Stimulated activated CD8-positive, alpha-beta memory T cell treated with anti-CD3 and anti-CD28 coated beads, Interleukin-2, amount 100 ng/mL, for 1 hour (primary cell): ENCODE results near the gene TSPAN31.

Experiments used
- DNase-seq, 2 donors: peaks; one replicate each; pipeline ENCODE4 v3.0.0-alpha.2; 2020; ENCODE audit warnings: low read depth in 2 of 2

Gene TSPAN31

DNA sequence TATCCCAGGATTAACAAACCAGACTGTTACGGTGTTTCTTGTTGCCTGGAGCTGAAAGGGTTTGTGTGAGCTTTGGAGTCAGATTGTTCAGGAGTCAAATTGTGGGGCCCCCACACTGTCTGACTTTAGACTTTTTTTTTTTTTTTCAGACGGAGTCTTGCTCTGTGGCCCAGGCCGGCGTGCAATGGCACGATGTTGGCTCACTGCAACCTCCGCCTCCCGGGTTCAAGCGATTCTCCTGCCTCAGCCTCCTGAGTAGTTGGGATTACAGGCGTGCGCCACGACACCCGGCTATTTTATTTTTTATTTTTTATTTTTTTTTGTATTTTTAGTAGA, 38.6 kb downstream of the TSPAN31 start:
- DNase-seq, result no peak

DNA sequence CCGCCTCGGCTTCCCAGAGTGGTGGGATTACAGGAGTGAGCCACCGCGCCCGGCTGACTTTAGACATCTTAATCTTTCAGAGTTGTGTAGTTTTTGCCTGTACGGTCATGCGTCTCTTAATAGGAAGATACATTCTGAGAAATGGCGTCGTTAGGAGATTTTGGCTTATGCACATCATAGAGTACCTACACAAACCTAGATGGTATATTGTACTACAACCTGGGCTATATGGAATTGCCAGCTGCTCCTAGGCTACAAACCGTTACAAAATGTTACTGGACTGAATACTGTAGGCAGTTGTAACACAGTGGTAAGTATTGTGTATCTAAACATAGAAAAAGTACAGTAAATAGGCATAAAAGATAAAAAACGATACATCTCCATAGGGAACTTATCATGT, 39.0 kb downstream of the TSPAN31 start:
- no peak for DNase-seq

DNA sequence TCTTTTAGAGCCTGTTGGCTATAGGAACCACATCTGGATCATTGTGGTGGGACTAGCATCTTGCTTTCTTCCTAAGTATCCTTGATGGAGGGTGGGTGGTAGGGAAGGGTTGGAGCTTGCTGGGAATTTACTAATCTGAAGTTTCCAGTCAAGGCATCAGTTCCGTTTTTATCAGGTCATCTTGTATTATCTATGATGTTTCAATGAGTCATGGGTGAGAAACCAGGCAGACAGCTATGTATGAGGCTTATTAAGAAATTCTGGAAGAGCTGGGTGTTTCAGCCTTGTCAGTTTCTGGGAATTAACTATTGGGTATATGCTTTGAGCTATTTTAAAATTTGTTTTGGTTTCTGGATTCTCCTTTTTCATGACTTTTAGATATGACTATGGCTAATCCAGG, 49.1 kb downstream of the TSPAN31 start:
- no peak for DNase-seq

DNA sequence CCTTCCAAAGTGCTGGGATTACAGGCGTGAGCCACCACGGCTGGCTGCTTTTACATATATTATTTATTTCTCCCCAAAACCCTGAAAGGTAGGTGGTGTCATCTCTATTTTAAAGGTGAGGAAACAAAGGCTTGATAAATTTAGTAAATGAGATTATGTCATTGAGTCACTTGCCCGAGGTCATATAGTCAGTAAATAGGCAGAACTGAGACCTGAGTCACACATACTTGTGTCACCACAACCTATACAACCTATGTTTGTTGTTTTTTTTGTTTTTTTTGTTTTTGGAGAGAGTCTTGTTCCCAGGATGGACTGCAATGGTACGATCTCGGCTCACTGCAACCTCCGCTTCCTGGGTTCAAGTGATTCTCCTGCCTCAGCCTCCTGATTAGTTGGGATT, 50.5 kb downstream of the TSPAN31 start:
- no peak for DNase-seq

- DNase-seq, result no peak
These were observed 52.2 kb downstream of the TSPAN31 start for GRCh38 chr12:57796996-57797395.

DNA sequence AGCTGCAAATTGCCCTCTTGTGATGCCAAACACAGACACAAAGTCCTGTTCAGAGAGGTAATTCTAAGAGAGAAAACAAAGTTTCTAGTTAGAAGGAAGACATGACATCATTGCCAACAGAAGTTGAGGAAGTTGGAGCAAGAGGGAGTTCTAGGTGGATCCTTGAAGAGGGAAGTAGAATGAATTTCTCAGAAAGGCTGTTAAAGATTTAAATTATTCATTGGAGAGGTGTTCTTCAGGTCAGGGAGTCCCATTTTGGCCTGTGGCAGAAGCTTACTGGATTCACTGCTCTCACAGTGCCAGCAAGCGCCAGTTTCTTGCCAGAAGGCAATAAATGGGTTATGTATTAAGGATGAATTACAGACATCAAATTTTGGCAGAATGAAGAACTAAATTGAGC, 53.1 kb downstream of the TSPAN31 start:
- no peak for DNase-seq
